Ramos (cell line): ENCODE measurements around the gene LRRC7.

ENCODE experiments used
- in situ Hi-C: fragments of 300-500 bp; cut with MboI; formaldehyde crosslinking; loops from one replicate; pipeline ENCODE4 v1.14.3; 2022; ENCODE audit warnings: low sequenced_read_pairs; ENCODE audit not compliant: unreplicated experiment

LRRC7 gene

DNA sequence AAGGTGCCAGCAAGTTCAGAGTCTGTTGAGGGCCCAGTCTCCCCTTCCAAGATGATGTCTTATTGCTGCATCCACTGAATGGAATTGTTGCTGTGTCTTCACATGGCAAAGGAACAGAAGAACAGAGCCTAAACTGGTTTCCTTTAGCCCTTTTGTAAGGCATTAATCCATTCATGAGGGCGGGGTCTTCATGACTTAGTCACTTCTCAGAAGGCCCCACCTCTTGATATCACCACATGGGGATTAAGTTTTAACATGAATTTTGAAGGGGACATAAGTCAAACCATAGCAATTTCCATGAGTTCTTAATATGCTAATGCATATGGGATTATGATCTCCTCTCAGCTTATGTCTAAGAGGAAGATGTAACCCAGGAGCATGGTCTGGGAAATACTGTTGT, 182.9 kb downstream of the LRRC7 start:
- in situ Hi-C loops: no loop called here

DNA sequence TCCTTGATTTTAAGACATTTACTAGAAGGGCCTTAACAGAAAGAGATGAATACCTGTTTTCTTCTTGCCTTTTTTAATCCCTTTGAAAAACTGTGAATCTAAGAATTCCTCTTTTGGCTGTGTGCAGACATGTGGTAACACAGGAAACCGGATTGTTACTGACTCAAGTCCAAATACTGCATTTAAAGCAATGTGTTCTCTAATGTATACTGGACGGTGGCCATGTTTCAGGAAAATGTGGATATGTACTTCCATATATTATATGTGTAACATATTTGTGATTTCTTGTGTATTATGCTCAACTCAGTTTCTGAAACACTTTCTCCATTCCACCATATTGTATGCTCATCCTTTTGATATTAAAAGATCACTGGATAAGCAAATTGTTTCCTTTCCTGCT, 185.1 kb downstream of the LRRC7 start:
- in situ Hi-C loops: no loop called here

- in situ Hi-C loops: no loop called here
Observed at GRCh38 chr1:69754521-69754920, 186.8 kb downstream of the LRRC7 start.

DNA sequence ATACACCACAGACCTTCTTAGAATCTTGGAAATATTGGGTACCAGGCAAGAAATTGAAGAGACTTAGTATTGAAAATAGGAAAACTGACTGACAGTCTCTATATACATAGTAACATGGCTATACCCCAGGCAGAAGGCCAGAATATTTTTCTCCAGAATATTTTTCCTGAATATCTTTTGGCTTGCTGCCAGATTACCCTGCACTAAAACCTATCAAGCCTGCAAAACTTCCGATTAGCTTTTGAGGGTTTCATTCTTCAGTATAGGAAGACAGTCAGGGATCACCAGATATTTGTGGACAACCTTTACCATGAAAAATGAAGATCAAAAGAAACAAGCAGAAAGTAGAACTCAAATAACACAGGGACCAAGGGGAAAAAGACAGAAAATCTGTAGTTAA, 187.9 kb downstream of the LRRC7 start:
- in situ Hi-C loops: no loop called here

GRCh38 chr1:69765951-69766350, 198.2 kb downstream of the LRRC7 start:
- in situ Hi-C loops: no loop called here

DNA sequence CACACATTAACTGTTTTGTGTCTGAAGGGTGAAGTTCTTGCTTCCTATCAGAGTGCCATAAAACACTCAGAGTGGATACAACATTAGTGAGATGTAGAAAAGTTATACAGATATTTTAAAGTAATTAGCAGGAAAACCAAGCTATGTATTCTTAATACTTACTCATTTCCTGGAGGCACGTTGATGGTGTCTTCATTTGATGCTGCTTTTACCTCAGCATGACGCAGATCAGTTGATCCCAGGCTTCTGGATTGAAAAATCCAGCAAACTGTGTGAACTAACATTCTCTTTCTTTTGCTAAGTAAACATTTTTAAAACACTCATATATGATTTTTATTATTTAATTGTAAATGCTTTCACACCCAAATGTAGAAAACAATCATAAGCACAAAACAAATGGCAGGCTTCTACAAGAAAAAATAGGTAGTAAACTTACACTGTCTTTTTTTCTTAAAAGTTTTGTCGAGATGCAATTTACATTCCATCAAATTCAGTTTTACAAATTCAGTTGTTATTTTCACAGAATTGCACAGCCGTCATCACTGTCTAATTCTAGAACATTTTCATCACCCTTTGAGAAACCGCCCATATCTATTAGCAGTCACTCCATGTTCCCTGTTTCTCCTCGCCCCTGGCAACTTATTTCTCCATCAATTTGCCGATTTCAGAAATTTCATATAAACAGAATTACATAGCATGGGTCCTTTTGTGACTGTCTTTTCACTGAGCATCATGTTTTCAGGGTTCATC, 198.9 kb downstream of the LRRC7 start:
- in situ Hi-C loops: no loop called here

DNA sequence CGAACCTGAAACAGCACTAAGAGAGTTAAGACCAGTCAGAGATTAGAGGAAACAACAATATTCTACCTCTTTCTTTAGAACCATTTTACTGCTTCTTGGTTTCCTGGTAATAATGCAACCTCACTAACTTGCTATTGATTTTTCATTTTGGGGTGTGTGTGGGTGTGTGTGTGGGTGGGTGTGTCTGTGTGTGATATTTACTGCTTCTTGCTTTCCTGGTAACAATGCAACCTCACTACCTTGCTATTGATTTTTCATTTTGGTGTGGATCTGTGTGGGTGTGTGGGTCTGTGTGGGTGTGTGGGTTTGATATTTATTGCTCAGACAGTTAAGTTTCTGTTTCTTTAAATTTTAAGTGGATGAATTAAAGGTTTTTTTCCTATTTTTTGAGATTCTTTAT, 208.8 kb downstream of the LRRC7 start:
- in situ Hi-C loops: no loop called here

DNA sequence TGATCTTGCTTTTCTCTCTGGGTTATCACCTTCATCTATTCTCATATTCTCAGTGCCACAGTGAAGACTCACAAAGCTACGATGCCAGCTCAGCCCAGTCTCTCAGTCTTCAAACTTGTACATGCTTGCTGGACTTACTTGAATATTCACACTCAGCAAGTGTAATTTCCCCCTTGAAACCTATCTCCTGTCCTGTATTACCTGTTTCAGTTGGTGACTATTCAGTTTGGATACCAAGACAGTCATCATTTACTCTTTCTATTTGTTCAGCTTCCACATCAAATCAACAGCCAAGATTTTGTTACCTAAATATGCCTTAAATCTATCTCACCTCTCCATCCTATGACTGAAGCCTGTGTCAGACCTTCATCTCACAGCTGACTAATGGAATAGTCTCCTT, 209.7 kb downstream of the LRRC7 start:
- in situ Hi-C loops: no loop called here

GRCh38 chr1:69777971-69778370, 210.2 kb downstream of the LRRC7 start:
- in situ Hi-C loops: no loop called here

- in situ Hi-C loops: no loop called here
Observed at GRCh38 chr1:69787151-69787550, 219.4 kb downstream of the LRRC7 start.

- in situ Hi-C loops: no loop called here
Observed at GRCh38 chr1:69791311-69791710, 223.6 kb downstream of the LRRC7 start.

- in situ Hi-C loops: no loop called here
Observed at GRCh38 chr1:69794831-69795230, 227.1 kb downstream of the LRRC7 start.

DNA sequence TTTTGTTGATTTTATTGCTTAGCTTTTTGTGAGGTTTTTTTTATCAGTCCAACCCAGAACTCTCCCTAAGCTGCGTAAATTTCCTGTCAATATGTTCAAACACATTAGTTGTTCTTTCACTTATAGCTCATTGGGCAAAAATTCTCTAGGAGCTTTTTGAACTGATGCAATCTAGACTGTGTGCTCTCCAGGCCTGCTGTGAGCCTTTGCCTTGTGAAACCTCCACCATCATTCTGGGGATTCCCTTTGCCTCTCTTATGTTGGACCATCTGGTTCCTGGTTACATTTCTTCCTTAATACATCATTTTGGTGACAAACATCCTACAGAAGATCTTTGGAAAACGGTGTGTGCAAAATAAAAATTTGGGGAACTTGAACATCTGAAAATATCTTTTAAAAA, 247.2 kb downstream of the LRRC7 start:
- in situ Hi-C loops: no loop called here

GRCh38 chr1:69824932-69825331, 257.2 kb downstream of the LRRC7 start:
- in situ Hi-C loops: no loop called here

DNA sequence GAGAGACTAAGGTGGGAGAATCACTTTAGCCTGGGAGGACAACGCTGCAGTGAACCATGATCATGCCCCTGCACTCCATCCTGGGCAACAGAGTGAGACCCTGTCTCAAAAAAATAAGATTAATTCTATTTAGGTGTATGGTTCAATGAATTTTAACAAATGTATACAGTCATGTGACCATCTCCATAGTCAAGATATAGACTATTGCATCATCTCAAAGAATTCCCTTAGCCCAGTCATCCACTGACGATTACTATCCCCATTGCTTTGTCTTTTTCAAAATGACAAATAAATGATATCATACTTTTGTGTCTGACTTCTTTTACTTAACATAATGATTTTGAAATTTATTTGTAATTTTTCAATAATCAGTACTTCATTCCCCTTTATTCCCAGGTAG, 260.0 kb downstream of the LRRC7 start:
- in situ Hi-C loops: no loop called here

GRCh38 chr1:69833536-69833935, 265.8 kb downstream of the LRRC7 start:
- in situ Hi-C loops: no loop called here

GRCh38 chr1:69834336-69834735, 266.6 kb downstream of the LRRC7 start:
- in situ Hi-C loops: no loop called here

DNA sequence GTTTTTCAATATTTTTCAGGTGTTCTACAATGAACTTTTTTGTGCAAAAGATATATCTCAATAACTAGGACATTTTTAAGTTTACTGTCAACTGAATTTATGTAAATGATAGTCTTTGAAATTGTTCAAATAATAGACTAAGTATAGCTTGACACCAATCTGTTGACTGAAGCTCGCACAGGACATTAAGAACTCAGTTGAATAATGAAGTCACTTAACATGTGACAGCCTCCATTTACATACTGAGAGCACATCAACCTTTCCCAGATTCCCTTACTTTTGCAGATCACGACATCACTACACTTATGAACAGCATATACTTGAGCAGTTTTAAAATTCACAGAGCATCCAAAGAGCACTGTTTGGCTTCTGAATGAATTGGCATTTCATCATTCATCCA, 268.2 kb downstream of the LRRC7 start:
- in situ Hi-C loops: no loop called here

DNA sequence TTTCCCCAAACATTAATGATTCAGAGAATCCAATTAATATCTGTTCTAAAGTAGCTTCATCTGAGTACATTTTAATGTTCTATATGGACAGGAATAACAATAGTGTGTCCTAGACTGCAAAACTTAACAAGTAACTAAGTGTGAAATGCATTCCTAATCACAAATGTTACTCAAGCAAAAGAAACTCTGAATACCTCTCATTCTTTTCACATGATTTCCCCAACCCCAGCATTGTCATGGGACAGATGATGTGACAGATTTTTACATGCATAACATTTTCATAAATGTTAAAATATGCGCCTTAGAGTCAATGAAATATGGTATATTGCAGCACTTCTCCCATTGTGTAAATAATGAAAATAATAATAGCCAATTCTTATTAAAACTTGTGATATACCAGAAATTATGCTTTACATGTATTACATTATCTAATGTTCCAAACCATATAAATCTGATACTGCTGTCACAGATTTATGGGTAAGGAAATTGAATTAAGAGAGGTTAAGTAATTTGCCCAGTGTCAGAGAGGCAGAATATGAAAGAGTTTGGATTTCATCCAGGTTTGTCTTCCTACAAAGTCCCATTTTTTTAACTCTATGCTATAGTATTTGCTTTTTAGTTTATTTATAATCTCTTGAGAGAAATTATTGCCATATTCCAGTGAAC, 269.4 kb downstream of the LRRC7 start:
- in situ Hi-C loops: no loop called here

DNA sequence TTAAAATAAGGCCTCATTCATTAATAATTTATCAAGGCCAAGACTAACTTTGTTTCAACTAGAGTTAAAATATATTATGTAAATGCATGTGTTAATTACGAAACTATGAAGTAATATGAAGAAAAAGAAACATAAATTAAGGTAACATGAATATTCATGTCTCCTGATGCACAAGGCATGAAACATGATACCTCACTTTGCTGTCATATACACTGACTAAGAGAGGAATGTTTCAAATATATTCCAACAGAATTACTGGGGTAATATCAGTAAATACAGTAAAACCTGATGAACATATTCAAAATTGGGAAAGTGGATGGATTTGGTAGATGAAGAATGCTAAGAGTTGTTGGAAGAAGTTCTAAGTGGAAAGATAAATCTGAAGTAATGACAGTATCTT, 274.6 kb downstream of the LRRC7 start:
- in situ Hi-C loops: no loop called here

DNA sequence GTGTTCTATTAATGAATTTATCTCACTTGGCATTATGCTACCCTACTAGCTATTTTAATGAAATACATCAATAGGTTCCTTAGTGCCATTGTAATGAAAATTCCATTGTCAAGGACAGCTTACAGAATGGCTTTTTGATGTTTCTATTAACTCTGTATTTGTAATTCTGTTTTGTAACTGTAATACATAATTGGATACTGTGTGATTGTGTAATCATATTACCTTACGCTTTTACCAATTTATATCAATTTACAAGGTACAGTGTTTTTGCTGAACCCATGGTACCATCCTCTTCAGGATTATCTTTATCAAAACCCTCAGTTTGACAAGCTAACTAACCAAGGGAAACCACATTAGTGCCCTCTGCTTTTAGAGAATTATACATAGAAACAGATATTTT, 277.9 kb downstream of the LRRC7 start:
- in situ Hi-C loops: no loop called here

- in situ Hi-C loops: no loop called here
Observed at GRCh38 chr1:69846267-69846666, 278.5 kb downstream of the LRRC7 start.
